ENCODE measurements around the gene TSBP1. TPM values are rescaled to one million over a fixed set of nuclear protein-coding genes. Genes with fewer than 3 reads are reported as not detected.

The TSBP1 gene
- not detected in 2 replicates for total RNA-seq (2021)
- percentile 0 among the genes with signal in this experiment for Bru-seq, nascent RNA
- not detected for BruChase-seq, experiment 1, labeled RNA remaining after a 2-hour chase
- BruChase-seq, experiment 2, labeled RNA remaining after a 6-hour chase = not detected
- long read RNA-seq = 0 reads

GRCh38 chr6:32371803-32372202 lies at the start of gene TSBP1:
Gene TSBP1, minus strand, starts transcription at chr6:32371903. Its CDS starts 197 bp downstream, at chr6:32371706.
- ChIA-PET POLR2A (ENCODE audit: low non-redundant PET) (no interaction called here), CTCF (interaction anchor here (0.7 kb wide), 1 partner anchor 211 kb away, joined by 3 read pairs; no protein-coding TSS in a partner anchor)
- Histone ChIP-seq H3K27ac (ENCODE audit: low read depth, low read length, poor library complexity, severe bottlenecking) (no peak within 1 kb of the TSS), H3K4me3 (ENCODE audit: low read depth, low read length, poor library complexity, severe bottlenecking) (no peak within 1 kb of the TSS), H3K27me3 (replicated peaks; ENCODE audit: insufficient read depth, low read depth, low read length, poor library complexity) (no peaks in the 10 kb centered on the region), H3K4me1 (ENCODE audit: insufficient read depth, low read length, poor library complexity, severe bottlenecking) (peaks cover 5% of the 10 kb centered on the region), H3K36me3 (ENCODE audit: insufficient read depth, low read length, poor library complexity, severe bottlenecking) (no peaks in the 10 kb centered on the region), H3K9me3 (ENCODE audit: low read depth, low read length, poor library complexity, severe bottlenecking) (no peaks in the 10 kb centered on the region)
- TF ChIP-seq CTCF (conservative IDR thresholded peaks at IDR 0.05; ENCODE audit: low read depth, low read length) (no peak), EZH2 (IDR thresholded peaks at IDR 0.05; ENCODE audit: borderline replicate concordance, low read depth, low read length, poor library complexity, severe bottlenecking) (no peak)
- intact Hi-C loops (cut with micrococcal nuclease; ENCODE audit: unreplicated experiment) = no loop called here
- no TSS peak for BruUV-seq (replicated peaks)
- DNase-seq (ENCODE audit: low spot score) = no peak

- intact Hi-C loops (cut with micrococcal nuclease; ENCODE audit: unreplicated experiment) = loop anchor here (5.0 to 10.0 kb wide), 2 partner anchors 371 to 449 kb away; no protein-coding TSS in a partner anchor
- CTCF ChIA-PET = no interaction called here
- Histone ChIP-seq H3K27me3 (replicated peaks; ENCODE audit: insufficient read depth, low read depth, low read length, poor library complexity) (peaks cover 61% of the 10 kb centered on the region), H3K9me3 (ENCODE audit: low read depth, low read length, poor library complexity, severe bottlenecking) (no peaks in the 10 kb centered on the region), H3K36me3 (ENCODE audit: insufficient read depth, low read length, poor library complexity, severe bottlenecking) (no peaks in the 10 kb centered on the region), H3K27ac (ENCODE audit: low read depth, low read length, poor library complexity, severe bottlenecking) (no peak overlapping the region), H3K4me1 (ENCODE audit: insufficient read depth, low read length, poor library complexity, severe bottlenecking) (no peaks in the 10 kb centered on the region), H3K4me3 (ENCODE audit: low read depth, low read length, poor library complexity, severe bottlenecking) (no peak overlapping the region)
- no peak for TF ChIP-seq EZH2 (IDR thresholded peaks at IDR 0.05; ENCODE audit: borderline replicate concordance, low read depth, low read length, poor library complexity, severe bottlenecking)
- no peak for TF ChIP-seq CTCF (conservative IDR thresholded peaks at IDR 0.05; ENCODE audit: low read depth, low read length)
- no TSS peak for BruUV-seq (replicated peaks)
- no peak for DNase-seq (ENCODE audit: low spot score)
- POLR2A ChIA-PET (ENCODE audit: low non-redundant PET) = no interaction called here
Measured at GRCh38 chr6:32416036-32416435, 44.3 kb upstream of the TSBP1 start.

- TF ChIP-seq CTCF (conservative IDR thresholded peaks at IDR 0.05; ENCODE audit: low read depth, low read length) = peak; percentile 97
- TF ChIP-seq EZH2 (IDR thresholded peaks at IDR 0.05; ENCODE audit: borderline replicate concordance, low read depth, low read length, poor library complexity, severe bottlenecking) = no peak
- DNase-seq (ENCODE audit: low spot score) = peak; percentile 86
- Histone ChIP-seq H3K27me3 (replicated peaks; ENCODE audit: insufficient read depth, low read depth, low read length, poor library complexity) (peaks cover 56% of the 10 kb centered on the region), H3K4me1 (ENCODE audit: insufficient read depth, low read length, poor library complexity, severe bottlenecking) (no peaks in the 10 kb centered on the region), H3K36me3 (ENCODE audit: insufficient read depth, low read length, poor library complexity, severe bottlenecking) (no peaks in the 10 kb centered on the region), H3K27ac (ENCODE audit: low read depth, low read length, poor library complexity, severe bottlenecking) (no peak overlapping the region), H3K9me3 (ENCODE audit: low read depth, low read length, poor library complexity, severe bottlenecking) (no peaks in the 10 kb centered on the region), H3K4me3 (ENCODE audit: low read depth, low read length, poor library complexity, severe bottlenecking) (no peak overlapping the region)
- intact Hi-C loops (cut with micrococcal nuclease; ENCODE audit: unreplicated experiment) = loop anchor here (2.0 to 10.0 kb wide), 3 partner anchors 372 to 449 kb away; no protein-coding TSS in a partner anchor
- no TSS peak for BruUV-seq (replicated peaks)
- POLR2A ChIA-PET (ENCODE audit: low non-redundant PET) = no interaction called here
- CTCF ChIA-PET = interaction anchor here (0.5 to 2.5 kb wide), 3 partner anchors 29 to 452 kb away, joined by 4 to 9 read pairs (median 6); no protein-coding TSS in a partner anchor
Measured at GRCh38 chr6:32415521-32416019, 43.9 kb upstream of the TSBP1 start.

All from A673 (cell line).